Eye (tissue), 1 donor: ENCODE results near the gene PKP4.

ENCODE experiments used
- DNase-seq: peaks from one replicate; pipeline ENCODE4 v3.0.0-alpha.2; 2015

The PKP4 gene

GRCh38 chr2:158603205-158603604 is 146.5 kb downstream of the PKP4 start:
- DNase-seq, result no peak

- DNase-seq, result no peak
Measured at GRCh38 chr2:158603986-158604385, 147.2 kb downstream of the PKP4 start.

DNA sequence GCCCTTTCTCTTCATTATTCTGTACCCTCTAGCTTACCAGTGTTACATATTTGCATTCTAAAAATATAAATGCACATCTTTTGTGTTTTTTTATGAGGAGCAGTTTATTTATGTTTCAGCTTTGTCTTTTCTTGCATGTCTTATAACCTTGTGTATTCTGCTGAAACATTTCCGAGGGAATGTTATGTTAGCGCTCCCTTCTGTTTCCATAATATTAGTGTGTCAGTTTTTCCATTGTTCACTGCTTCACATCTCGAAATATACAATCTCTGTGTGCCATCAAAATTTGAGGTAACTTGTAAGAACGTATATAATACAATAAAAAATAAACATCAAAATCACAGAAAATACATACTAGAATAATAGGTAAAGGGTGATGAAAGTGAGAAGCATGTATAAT is 153.3 kb downstream of the PKP4 start:
- peak; percentile 21 for DNase-seq

- no peak for DNase-seq
Measured at GRCh38 chr2:158616480-158617000, 159.8 kb downstream of the PKP4 start.

GRCh38 chr2:158618891-158619490 is 162.2 kb downstream of the PKP4 start:
- no peak for DNase-seq

DNA sequence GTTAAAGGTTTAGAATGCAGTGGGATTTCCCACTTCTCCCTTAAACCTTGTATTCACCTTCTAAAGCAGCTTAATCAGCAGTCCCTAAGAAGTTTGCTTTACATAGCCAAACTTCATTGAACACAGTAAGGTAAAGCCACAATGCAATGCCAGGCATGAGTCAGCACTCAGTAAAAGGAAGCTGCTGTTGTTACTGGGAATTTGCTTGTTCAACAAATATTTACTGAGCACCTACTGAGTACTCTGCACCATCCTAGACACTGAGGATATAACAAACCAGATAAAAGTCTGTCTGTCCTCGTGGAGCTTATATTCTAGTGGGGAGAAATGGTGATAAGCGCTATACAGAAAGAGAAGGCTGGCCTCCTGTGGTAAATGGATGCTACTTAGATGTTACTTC is 162.7 kb downstream of the PKP4 start:
- DNase-seq, result no peak

DNA sequence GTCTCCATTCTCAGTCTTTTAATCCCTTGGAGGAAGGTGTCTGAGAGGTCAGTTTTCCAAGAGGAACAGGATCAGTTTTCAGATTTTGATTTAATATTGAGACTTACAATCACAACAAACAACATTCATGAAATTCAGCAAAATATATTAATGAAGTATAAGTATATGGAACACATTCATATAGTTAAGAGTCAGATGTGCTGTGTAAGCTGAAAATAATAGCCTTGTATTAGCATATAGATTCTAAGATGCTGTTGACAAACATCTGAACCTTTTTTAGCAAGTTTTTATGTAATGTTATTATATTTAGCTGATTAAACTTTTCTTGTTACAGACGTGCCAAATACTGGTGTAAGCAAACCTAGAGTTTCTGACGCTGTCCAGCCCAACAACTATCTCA is 163.9 kb downstream of the PKP4 start:
- DNase-seq, result no peak

- no peak for DNase-seq
Measured at GRCh38 chr2:158624071-158624667, 167.4 kb downstream of the PKP4 start.

DNA sequence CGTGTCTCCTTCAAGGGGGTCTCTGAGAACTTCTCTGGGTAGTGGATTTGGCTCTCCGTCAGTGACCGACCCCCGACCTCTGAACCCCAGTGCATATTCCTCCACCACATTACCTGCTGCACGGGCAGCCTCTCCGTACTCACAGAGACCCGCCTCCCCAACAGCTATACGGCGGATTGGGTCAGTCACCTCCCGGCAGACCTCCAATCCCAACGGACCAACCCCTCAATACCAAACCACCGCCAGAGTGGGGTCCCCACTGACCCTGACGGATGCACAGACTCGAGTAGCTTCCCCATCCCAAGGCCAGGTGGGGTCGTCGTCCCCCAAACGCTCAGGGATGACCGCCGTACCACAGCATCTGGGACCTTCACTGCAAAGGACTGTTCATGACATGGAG is 168.2 kb downstream of the PKP4 start:
- DNase-seq, result no peak

DNA sequence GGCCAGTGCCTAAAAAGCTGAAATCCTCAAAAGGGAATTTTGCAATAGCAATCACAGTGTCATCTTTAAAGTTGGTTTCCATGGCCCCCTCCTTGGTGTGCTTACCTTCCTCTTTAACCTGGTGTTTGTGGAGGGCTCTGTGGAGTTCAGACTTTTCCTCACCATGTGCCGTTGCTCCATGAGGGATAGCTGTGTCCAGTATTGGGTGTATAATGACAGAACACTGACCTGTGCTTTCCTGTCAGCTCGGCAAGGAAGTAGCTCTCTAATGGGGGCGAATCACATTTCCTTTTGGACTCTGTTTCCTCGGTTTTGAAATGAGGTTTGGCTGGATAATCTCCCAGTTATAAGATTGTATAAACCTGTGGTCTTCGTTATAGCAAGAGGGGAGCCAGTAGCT is 172.4 kb downstream of the PKP4 start:
- DNase-seq, result no peak

- no peak for DNase-seq
Measured at GRCh38 chr2:158633261-158633660, 176.5 kb downstream of the PKP4 start.

DNA sequence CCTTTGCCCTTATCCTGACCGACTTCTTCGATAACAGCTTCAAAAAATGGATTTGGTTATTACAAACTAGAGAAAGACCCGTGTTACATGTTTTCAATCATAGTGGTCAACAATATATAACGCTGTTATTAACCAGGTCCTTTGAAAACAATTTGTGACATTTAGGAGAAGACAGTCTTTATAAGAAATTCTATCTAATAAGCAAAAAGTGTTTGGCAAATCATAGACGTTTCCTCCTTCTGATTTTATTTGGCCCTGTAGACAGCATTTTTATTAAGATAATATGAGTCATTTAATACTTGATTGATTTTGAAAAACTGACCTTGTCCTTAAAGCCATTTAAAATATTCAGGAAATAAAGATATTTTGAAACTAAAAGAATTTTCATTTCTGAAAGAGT is 177.9 kb downstream of the PKP4 start:
- no peak for DNase-seq

DNA sequence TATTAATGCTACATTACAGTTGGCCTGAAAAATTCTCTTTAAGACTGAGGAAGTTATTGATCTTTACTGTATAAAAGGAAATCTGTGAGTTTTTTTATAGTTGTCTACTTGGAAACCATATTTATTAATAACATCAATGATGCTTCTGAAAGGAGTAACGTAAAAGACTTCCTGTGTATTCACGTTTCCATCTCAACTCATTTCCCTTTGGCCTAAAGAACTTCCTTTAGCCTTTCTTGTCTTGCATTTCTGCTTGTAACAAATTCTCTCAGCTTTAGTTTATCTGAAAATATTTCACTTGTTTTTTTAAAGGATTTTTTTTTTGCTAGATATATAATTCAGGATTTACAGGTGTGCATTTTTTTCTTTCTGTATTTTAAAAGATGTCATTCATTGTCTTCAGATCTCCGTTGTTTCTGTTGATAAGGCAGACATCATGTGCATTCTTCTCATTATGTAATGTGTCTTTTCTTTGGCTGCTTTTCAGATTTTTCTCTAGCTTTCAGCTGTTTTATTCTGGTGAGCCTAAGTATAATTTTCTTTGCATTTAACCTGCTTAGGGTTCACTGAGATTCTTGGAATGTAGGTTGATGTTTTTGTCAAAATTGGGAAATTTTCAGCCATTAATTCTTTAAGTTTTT is 179.3 kb downstream of the PKP4 start:
- DNase-seq, result no peak

GRCh38 chr2:158637357-158637756 is 180.6 kb downstream of the PKP4 start:
- DNase-seq, result no peak

DNA sequence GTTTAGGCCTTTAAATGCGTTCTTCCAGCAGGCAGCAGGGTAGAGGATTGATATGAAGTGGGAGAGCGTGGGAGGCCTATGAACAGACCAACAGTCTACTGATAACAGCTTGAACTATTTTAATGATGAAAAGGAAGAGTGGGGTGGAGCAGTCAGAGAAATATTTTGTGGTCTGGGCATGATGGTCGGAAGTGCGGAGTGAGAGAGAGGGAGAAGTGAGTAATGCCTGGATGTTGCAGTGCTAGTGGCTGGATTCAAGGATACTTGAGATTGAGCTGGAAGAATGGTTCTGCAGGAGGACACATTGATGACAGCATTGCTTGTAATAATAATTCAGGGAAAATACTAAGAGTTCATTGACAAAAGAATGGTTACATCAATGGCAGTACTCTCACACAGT is 187.4 kb downstream of the PKP4 start:
- no peak for DNase-seq

- no peak for DNase-seq
Measured at GRCh38 chr2:158645299-158645698, 188.5 kb downstream of the PKP4 start.

- peak; percentile 57 for DNase-seq
Measured at GRCh38 chr2:158647436-158648231, 190.9 kb downstream of the PKP4 start.

- peak; percentile 22 for DNase-seq
Measured at GRCh38 chr2:158649846-158650245, 193.1 kb downstream of the PKP4 start.

DNA sequence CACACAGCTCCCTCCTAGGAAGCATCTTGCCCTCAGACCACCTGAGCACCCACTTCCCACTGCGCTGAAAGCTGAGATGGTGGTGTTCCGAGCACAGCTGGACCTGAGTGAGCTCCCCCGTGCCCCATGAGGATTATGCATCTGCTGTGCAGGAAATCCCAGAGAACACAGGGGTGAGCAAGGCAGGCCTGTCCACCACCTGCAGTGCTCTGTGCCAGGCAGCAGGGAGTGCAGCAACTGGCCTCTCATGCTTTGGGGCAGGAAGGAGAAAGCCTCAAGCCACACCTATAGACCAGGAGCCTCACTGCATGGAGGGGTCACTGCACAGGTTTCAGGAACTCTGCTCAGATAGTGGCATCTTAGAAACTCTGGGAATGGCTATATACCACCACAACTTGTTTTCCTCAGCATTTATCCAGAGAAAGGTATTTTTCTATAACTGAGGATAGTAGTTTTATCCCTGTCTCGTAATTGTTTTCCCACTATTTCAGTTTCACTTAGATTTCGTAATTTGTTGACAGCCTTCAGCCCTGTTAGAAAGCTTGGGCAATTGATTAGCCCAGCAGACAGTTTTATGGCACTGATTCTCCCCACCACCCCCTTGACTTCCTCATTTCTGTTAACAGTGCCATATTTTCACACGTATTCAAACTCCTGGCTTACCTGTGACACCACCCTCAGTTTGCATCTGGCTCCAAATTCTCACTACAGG is 194.1 kb downstream of the PKP4 start:
- no peak for DNase-seq

DNA sequence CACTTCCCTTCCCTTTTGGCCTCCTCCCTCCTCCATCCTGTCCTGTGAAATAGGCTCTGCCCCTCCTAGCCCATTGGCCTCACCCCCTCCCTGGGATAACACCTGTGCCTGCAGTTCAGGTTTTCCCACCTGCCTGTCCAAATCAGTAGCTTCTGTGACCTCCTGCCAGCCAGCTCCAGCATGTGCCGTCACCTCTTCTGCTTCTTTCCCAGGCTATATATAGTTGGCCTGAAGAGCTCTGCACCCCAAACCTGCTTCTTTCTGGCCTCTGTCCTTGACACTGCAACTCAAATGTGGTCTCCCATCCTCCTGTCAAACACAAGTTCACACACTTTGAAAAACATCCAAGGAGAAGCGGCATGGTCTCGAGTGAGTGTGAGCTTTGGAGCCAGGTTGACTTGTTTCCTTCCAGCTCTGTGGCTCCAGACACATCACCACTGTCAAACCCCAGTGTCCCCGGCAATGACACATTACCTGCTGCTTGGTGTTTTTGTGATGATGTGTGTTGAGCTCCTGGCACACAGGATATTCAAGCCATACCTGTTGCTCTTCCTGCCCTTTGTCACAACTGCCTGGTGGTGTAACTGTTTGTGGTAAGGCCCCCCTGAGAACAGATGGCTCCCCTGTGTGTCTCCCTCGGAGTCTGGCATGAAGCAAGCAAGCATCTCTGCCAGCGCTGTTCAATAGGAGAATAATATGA is 194.8 kb downstream of the PKP4 start:
- DNase-seq, result no peak

- DNase-seq, result no peak
Measured at GRCh38 chr2:158655628-158656027, 198.9 kb downstream of the PKP4 start.
